ENCODE results near the gene PPP3CA. TPM values are rescaled to one million over a fixed set of nuclear protein-coding genes. Genes with fewer than 3 reads are reported as not detected.

Gene PPP3CA
- total RNA-seq (10 to 100 TPM; 11.0 to 32.5 (median 22.9) TPM), polyA plus RNA-seq (10 to 100 TPM in 1 of 2 donors, 1 to 10 TPM in 1; 5.9 to 11.0 TPM)
- long read RNA-seq, donor 1, full-length matches to known transcripts, result 14 of 17 reads
- long read RNA-seq, donor 1, partial matches to known transcripts, result 0 of 17 reads
- long read RNA-seq, donor 1, other reads (novel, unspliced or antisense), result 3 of 17 reads
- long read RNA-seq, donor 2, full-length matches to known transcripts, result 5 of 16 reads
- long read RNA-seq, donor 2, partial matches to known transcripts, result 6 of 16 reads
- long read RNA-seq, donor 2, other reads (novel, unspliced or antisense), result 5 of 16 reads
- long read RNA-seq, donor 3, full-length matches to known transcripts, result 16 of 20 reads
- long read RNA-seq, donor 3, partial matches to known transcripts, result 1 of 20 reads
- long read RNA-seq, donor 3, other reads (novel, unspliced or antisense), result 3 of 20 reads

DNA sequence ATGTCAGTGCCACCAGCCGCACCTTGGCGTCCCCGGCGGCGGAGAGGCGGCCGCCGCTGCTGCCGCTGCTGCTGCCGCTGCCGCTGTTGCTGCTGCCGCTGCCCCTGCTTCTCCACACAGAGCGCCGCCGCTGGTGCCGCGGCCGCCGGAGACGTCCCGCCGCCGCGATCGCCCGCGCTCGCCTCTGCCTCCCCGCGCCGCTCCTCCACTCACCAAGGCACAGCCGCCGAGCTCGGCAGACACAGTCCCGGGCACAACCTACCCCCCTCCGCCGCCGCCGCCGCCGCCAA is at the start of gene PPP3CA:
Gene PPP3CA, minus strand, starts transcription at position 260 of the 290 bp plus-strand sequence.
- H3K9me3 ChIP-seq, result no peaks in the 10 kb centered on the region
- H3K36me3 ChIP-seq, result no peaks in the 10 kb centered on the region
- peak within 1 kb of the TSS; percentile 56 to 97 (median 87) for H3K4me3 ChIP-seq
- DNase-seq, result no peak
- H3K4me1 ChIP-seq, result peaks cover 0 to 36% (median 18%) of the 10 kb centered on the region in 12 donors
- H3K27me3 ChIP-seq, result no peaks in the 10 kb centered on the region
- intact Hi-C loops (cut with DNase I), result loop anchor here (1.0 to 10.0 kb wide), 13 partner anchors 52 to 925 kb away; no protein-coding TSS in a partner anchor
- peak within 1 kb of the TSS; percentile 88 to 99 (median 94) for H3K27ac ChIP-seq
- peak in 1 of 2 donors; percentile 74 for TF ChIP-seq POLR2A (IDR thresholded peaks at IDR 0.05)
- TF ChIP-seq, protein P1, sequence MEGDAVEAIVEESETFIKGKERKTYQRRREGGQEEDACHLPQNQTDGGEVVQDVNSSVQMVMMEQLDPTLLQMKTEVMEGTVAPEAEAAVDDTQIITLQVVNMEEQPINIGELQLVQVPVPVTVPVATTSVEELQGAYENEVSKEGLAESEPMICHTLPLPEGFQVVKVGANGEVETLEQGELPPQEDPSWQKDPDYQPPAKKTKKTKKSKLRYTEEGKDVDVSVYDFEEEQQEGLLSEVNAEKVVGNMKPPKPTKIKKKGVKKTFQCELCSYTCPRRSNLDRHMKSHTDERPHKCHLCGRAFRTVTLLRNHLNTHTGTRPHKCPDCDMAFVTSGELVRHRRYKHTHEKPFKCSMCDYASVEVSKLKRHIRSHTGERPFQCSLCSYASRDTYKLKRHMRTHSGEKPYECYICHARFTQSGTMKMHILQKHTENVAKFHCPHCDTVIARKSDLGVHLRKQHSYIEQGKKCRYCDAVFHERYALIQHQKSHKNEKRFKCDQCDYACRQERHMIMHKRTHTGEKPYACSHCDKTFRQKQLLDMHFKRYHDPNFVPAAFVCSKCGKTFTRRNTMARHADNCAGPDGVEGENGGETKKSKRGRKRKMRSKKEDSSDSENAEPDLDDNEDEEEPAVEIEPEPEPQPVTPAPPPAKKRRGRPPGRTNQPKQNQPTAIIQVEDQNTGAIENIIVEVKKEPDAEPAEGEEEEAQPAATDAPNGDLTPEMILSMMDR (IDR thresholded peaks at IDR 0.05), result peak in 2 of 12 donors; percentile 5 to 12
- 0 to 1% (median 0%) methylated on average over 6 to 41 of the region's 41 CpGs for WGBS, 4 donors
- no peak for ATAC-seq

DNA sequence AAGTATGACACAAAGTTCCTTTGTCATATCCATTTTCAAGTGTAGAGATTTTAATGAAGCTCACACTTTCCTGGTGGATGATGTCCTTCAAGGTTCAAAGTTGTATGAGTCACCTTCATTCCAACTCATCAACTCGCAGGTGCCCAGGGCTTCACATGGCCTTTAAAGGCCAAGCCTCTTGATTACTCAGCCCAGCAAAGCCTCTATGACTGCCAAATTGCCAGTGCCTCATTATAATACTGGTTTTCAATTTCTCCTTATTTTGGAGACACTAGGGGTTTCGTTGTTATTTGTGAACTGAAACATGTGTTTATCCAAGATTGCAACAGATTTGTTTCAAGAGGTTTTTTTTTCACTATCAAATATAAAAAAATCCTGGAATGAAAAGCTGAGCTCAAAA is 45.9 kb upstream of the PPP3CA start:
- Histone ChIP-seq H3K27me3 (no peaks in the 10 kb centered on the region), H3K27ac (no peak overlapping the region), H3K36me3 (no peaks in the 10 kb centered on the region), H3K4me3 (no peak overlapping the region), H3K4me1 (no peaks in the 10 kb centered on the region), H3K9me3 (peaks cover 0 to 7% (median 0%) of the 10 kb centered on the region in 12 donors)
- ATAC-seq (no peak), DNase-seq (no peak)
- no peak for TF ChIP-seq POLR2A (IDR thresholded peaks at IDR 0.05)
- TF ChIP-seq, protein P1 (IDR thresholded peaks at IDR 0.05), result no peak
- intact Hi-C loops (cut with DNase I), result no loop called here
- WGBS, 4 donors, result 65 to 70% (median 66%) methylated on average over 2 of the region's 2 CpGs

DNA sequence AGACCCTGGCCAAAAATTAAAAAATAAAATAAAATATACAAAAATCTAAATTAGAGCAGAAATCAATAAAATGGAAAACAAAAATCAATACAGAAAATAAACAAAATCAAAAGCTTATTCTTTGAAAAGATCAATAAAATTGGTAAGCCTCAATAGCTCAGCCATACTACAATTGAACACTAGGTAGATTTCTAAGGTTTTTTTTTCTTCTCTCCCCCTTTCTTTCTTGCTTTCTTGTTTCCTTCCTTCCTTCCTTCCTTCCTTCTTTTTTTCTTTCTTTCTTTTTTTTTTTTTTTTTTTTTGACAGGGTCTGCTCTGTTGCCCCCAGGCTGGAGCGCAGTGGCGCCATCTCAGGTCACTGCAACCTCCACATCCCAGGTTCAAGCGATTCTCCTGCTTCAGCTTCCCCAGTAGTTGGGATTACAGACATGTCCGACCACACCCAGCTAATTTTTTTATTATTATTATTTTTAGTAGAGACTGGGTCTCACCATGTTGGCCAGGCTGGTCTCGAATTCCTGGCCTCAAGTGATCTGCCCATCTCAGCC is 23.4 kb upstream of the PPP3CA start:
- DNase-seq, result no peak
- intact Hi-C loops (cut with DNase I), result no loop called here
- ATAC-seq, result no peak
- no peak overlapping the region for H3K4me3 ChIP-seq
- no peaks in the 10 kb centered on the region for H3K27me3 ChIP-seq
- H3K36me3 ChIP-seq, result no peaks in the 10 kb centered on the region
- no peaks in the 10 kb centered on the region for H3K4me1 ChIP-seq
- peaks cover 0 to 18% (median 0%) of the 10 kb centered on the region in 12 donors for H3K9me3 ChIP-seq
- H3K27ac ChIP-seq, result no peak overlapping the region
- 85 to 91% (median 87%) methylated on average over 5 of the region's 5 CpGs for WGBS, 4 donors
- TF ChIP-seq, protein P1 (IDR thresholded peaks at IDR 0.05), result no peak
- no peak for TF ChIP-seq POLR2A (IDR thresholded peaks at IDR 0.05)

DNA sequence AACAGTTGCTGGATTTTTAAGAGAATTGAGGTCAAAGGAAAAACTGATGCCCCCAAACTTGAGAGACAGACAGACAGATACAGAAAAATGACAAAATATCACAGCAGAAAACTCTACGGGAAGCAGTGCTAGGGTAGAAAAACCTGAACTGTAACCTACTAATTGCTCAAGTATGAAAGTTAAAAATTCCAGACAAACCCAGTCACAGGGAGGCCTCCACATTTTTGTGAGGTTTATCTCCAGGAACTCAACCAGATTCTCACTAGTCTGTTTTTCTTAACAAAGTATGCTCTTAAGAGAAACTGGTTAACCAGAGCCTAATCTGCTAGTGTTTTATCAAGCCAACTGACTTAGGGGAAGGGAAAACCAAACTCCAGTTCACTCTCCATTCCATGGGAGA is 19.9 kb upstream of the PPP3CA start:
- Histone ChIP-seq H3K27me3 (no peaks in the 10 kb centered on the region), H3K9me3 (peaks cover 0 to 10% (median 0%) of the 10 kb centered on the region in 12 donors), H3K4me3 (no peak overlapping the region), H3K4me1 (no peaks in the 10 kb centered on the region), H3K27ac (no peak overlapping the region), H3K36me3 (no peaks in the 10 kb centered on the region)
- intact Hi-C loops (cut with DNase I), result no loop called here
- WGBS, 4 donors, result 32 to 76% (median 73%) methylated on average over 1 of the region's 1 CpG
- DNase-seq, result no peak
- TF ChIP-seq, protein P1 (IDR thresholded peaks at IDR 0.05), result no peak
- ATAC-seq, result no peak
